ENCODE results near the gene PPP4R3A. TPM values are rescaled to one million over a fixed set of nuclear protein-coding genes. Genes with fewer than 3 reads are reported as not detected.

The PPP4R3A gene
- total RNA-seq, 1 experiment from 2014 or later: 124 TPM

GRCh38 chr14:91482263-91483013 is 27.7 kb downstream of the PPP4R3A start (continued):
- TF ChIP-seq ESRRA (CRISPR knock-in tag; IDR thresholded peaks at IDR 0.05; ENCODE audit: borderline replicate concordance) (no peak), ZBTB21 (CRISPR knock-in tag; IDR thresholded peaks at IDR 0.05; ENCODE audit: borderline replicate concordance) (no peak), ATF3 (CRISPR knock-in tag; conservative IDR thresholded peaks at IDR 0.05) (no peak)

GRCh38 chr14:91477388-91477787 is 32.7 kb downstream of the PPP4R3A start:
- no peak for DNase-seq (ENCODE audit: low spot score)
- CTCF ChIA-PET: interaction anchor here (0.7 kb wide), 1 partner anchor 434 kb away, joined by 5 read pairs; no protein-coding TSS in a partner anchor
- no peaks in the 10 kb centered on the region for H3K9me3 Mint-ChIP-seq
- no peaks in the 10 kb centered on the region for H3K27me3 Mint-ChIP-seq (ENCODE audit: low read depth)
- no peak overlapping the region for H3K4me3 Mint-ChIP-seq
- ATAC-seq: no peak
- POLR2A ChIA-PET: no interaction called here
- peaks cover 84% of the 10 kb centered on the region for H3K36me3 Mint-ChIP-seq
- TF ChIP-seq MLX (CRISPR knock-in tag; IDR thresholded peaks at IDR 0.05): no peak
- TF ChIP-seq ZNF317 (CRISPR knock-in tag; IDR thresholded peaks at IDR 0.05; ENCODE audit: borderline replicate concordance, low read depth): no peak
- no peak for TF ChIP-seq FOXK1 (CRISPR knock-in tag; IDR thresholded peaks at IDR 0.05)
- TF ChIP-seq ZNF138 (CRISPR knock-in tag; conservative IDR thresholded peaks at IDR 0.05): no peak
- TF ChIP-seq ZBTB43 (CRISPR knock-in tag; IDR thresholded peaks at IDR 0.05): no peak
- no peak for TF ChIP-seq PRDM15 (CRISPR knock-in tag; IDR thresholded peaks at IDR 0.05)
- TF ChIP-seq ESRRA (CRISPR knock-in tag; IDR thresholded peaks at IDR 0.05; ENCODE audit: borderline replicate concordance): no peak
- TF ChIP-seq ZNF671 (CRISPR knock-in tag; IDR thresholded peaks at IDR 0.05): no peak
- TF ChIP-seq TP53 (CRISPR knock-in tag; IDR thresholded peaks at IDR 0.05): no peak
- TF ChIP-seq ATF6 (CRISPR knock-in tag; IDR thresholded peaks at IDR 0.05): no peak
- TF ChIP-seq ETV6 (CRISPR knock-in tag; IDR thresholded peaks at IDR 0.05): no peak
- TF ChIP-seq TEAD1 (CRISPR knock-in tag; IDR thresholded peaks at IDR 0.05): no peak
- TF ChIP-seq NR3C1 (CRISPR knock-in tag; conservative IDR thresholded peaks at IDR 0.05; ENCODE audit: low read depth): no peak
- no peak for TF ChIP-seq EMX1 (CRISPR knock-in tag; IDR thresholded peaks at IDR 0.05)
- TF ChIP-seq MXD4 (CRISPR knock-in tag; IDR thresholded peaks at IDR 0.05; ENCODE audit: borderline replicate concordance): no peak
- TF ChIP-seq FOXP4 (CRISPR knock-in tag; IDR thresholded peaks at IDR 0.05): no peak
- no peak for TF ChIP-seq TEAD4 (CRISPR knock-in tag; IDR thresholded peaks at IDR 0.05)
- TF ChIP-seq ZNF425 (CRISPR knock-in tag; conservative IDR thresholded peaks at IDR 0.05): no peak
- TF ChIP-seq ZMAT4 (CRISPR knock-in tag; IDR thresholded peaks at IDR 0.05): no peak
- H3K27ac Mint-ChIP-seq: peak overlapping the region; percentile 80
- H3K4me1 Mint-ChIP-seq: no peaks in the 10 kb centered on the region
